HepG2 (cell line): Measurements from ENCODE around the gene PMM2. TPM values are rescaled to one million over a fixed set of nuclear protein-coding genes. Genes with fewer than 3 reads are reported as not detected.
A peak's percentile ranks its signal among the peaks of the same experiment; 100 is the strongest.

Source experiments
- ATAC-seq: fragments of 200-7000 bp; cut with Tn5 transposase; 3 replicates; pipeline ENCODE4 v1.9.1; 2020; ENCODE audit warnings: mild to moderate bottlenecking, moderate library complexity
- BruUV-seq: library from RNA; stranded (reverse); fragments of 400-500 nt; replicated peaks from 2 replicates; lab custom pipeline; 2021; lab: Mats Ljungman, UMichigan
- CTCF ChIA-PET: fragments of 300-600 bp; formaldehyde crosslinking; extraction: SDS; loops from one replicate; lab custom pipeline; 2021; ENCODE audit warnings: low total read pairs, inconsistent platforms, low intra/inter-chr PET ratio; lab: Yijun Ruan, JAX
- POLR2A ChIA-PET: fragments of 350-600 bp; sonication (Branson Sonifier 250); formaldehyde crosslinking; loops from one replicate; lab custom pipeline; 2020; ENCODE audit warnings: antibody characterized with exemption, inconsistent platforms; lab: Yijun Ruan, JAX
- DNase-seq: peaks from one replicate; pipeline ENCODE4 v3.0.0-alpha.2; 2015; ENCODE audit warnings: low spot score
- FAIRE-seq: peaks from 3 replicates; lab custom pipeline; 2011; peaks lifted over from hg19 to GRCh38; lab: Jason Lieb, UNC
- H2AFZ ChIP-seq: one replicate; pipeline ENCODE4 v1.6.1; 2011; ENCODE audit warnings: low read length, inconsistent platforms
- H3K27ac ChIP-seq: fragments of 300-600 bp; 3 replicates; pipeline ENCODE4 v1.8.0; 2011; ENCODE audit warnings: mixed run types, mild to moderate bottlenecking, mixed read lengths, low read length, inconsistent platforms; ENCODE audit not compliant: insufficient read depth; ENCODE audit errors: extremely low read length
- H3K27me3 ChIP-seq, 2 experiments: fragments of 200-600 bp in 1 of 2; 2 replicates in 1 of 2; 3 replicates in 1 of 2; pipeline versions ENCODE4 v1.6.0 to v1.8.0; 2011; ENCODE audit warnings: low read length in 2 of 2, mild to moderate bottlenecking in 2 of 2, moderate library complexity in 2 of 2, inconsistent platforms in 1 of 2; ENCODE audit not compliant: insufficient read depth in 2 of 2, control insufficient read depth in 1 of 2
- H3K36me3 ChIP-seq, 2 experiments: fragments of 200-600 bp in 1 of 2; replicated peaks in 1 of 2; 2 replicates in 1 of 2; 3 replicates in 1 of 2; pipeline versions ENCODE4 v1.5.1 to v1.8.0; 2011; ENCODE audit warnings: low read length in 2 of 2, inconsistent platforms in 1 of 2; ENCODE audit not compliant: insufficient read depth in 2 of 2, control insufficient read depth in 1 of 2
- H3K4me1 ChIP-seq: 2 replicates; pipeline ENCODE4 v1.5.1; 2012; ENCODE audit warnings: low read length, inconsistent platforms; ENCODE audit not compliant: insufficient read depth
- H3K4me2 ChIP-seq: 2 replicates; pipeline ENCODE4 v1.6.0; 2011; ENCODE audit warnings: low read depth, low read length, inconsistent platforms
- H3K4me3 ChIP-seq, 3 experiments: fragments of 200-600 bp in 1 of 3; sonication (generic), shearing (Covaris generic) in 1 of 3; replicated peaks in 1 of 3; 2 replicates each; pipeline ENCODE4 v1.5.1; 2011 to 2016; ENCODE audit warnings: low read length in 3 of 3, inconsistent platforms in 2 of 3, low read depth in 2 of 3, mild to moderate bottlenecking in 2 of 3, control low read depth in 1 of 3, mixed read lengths in 1 of 3; ENCODE audit not compliant: insufficient read depth in 1 of 3
- H3K79me2 ChIP-seq: one replicate; pipeline ENCODE4 v1.6.1; 2011; ENCODE audit warnings: low read length, inconsistent platforms; ENCODE audit not compliant: insufficient read depth
- H3K9ac ChIP-seq: 2 replicates; pipeline ENCODE4 v1.6.0; 2011; ENCODE audit warnings: mild to moderate bottlenecking, low read depth, low read length, inconsistent platforms; ENCODE audit not compliant: insufficient read depth
- H3K9me3 ChIP-seq: 2 replicates; pipeline ENCODE4 v1.5.1; 2012; ENCODE audit warnings: mild to moderate bottlenecking, low read length
- H4K20me1 ChIP-seq: 2 replicates; pipeline ENCODE4 v1.6.0; 2011; ENCODE audit warnings: inconsistent platforms, mild to moderate bottlenecking, low read length, moderate library complexity; ENCODE audit not compliant: insufficient read depth
- POLR2AphosphoS5 ChIP-seq: IDR thresholded peaks from 2 replicates; pipeline ENCODE4 v1.6.1; 2012; ENCODE audit warnings: low read depth, low read length
- RBM22 ChIP-seq: fragments of 200-400 bp; formaldehyde crosslinking; optimal IDR thresholded peaks from 2 replicates; pipeline ENCODE3; 2017; ENCODE audit warnings: mild to moderate bottlenecking, low read length, moderate library complexity
- YY1 ChIP-seq: IDR thresholded peaks from 2 replicates; pipeline ENCODE4 v1.6.1; 2011; ENCODE audit warnings: low read length, low read depth, moderate library complexity, mild to moderate bottlenecking; ENCODE audit not compliant: insufficient read depth, insufficient replicate concordance
- ZNF3 ChIP-seq: IDR thresholded peaks from 2 replicates; pipeline ENCODE4 v1.7.0; 2017; ENCODE audit warnings: inconsistent platforms
- ZNF598 ChIP-seq: sonication (generic); formaldehyde crosslinking; IDR thresholded peaks from 2 replicates; pipeline ENCODE4 v1.5.1; 2020; ENCODE audit warnings: mild to moderate bottlenecking, missing genetic modification reagents, borderline replicate concordance
- WGBS: methylation state at CpG from one replicate; pipeline ENCODE4 v1.1.6; 2017; ENCODE audit warnings: low lambda C conversion rate; 5-methylcytosine and 5-hydroxymethylcytosine counted together
- in situ Hi-C: cut with HindIII; loops from 2 replicates; pipeline ENCODE4 v1.10.0; 2017; ENCODE audit warnings: low pct_unique_long_range_greater_than_20kb; ENCODE audit not compliant: extremely low pct_ligation_motif_present
- intact Hi-C: fragments of 100-400 bp; cut with micrococcal nuclease; formaldehyde crosslinking; loops from one replicate; pipeline ENCODE4 v1.10.0; 2022; ENCODE audit not compliant: unreplicated experiment
- polyA plus RNA-seq, 8 experiments: library from polyadenylated mRNA; depleted of rRNA in 3 of 8; stranded (reverse) in 7 of 8; unstranded in 1 of 8; fragments of >200 nt; fragmentation: Illumina TruSeq in 4 of 8; extraction: Trizol in 4 of 8; gene quantifications; 2 replicates each; pipeline versions ENCODE4 v1.2.1 to v1.2.3, GENCODE V29; 2011 to 2016; ENCODE audit warnings: low read depth in 4 of 8, missing spikeins in 1 of 8, mixed read lengths in 1 of 8; ENCODE audit not compliant: insufficient read depth in 1 of 8
- total RNA-seq, 5 experiments: library from RNA; depleted of rRNA; stranded (reverse); fragments of >200 nt; fragmentation: Illumina TruSeq; extraction: Trizol; gene quantifications; 2 replicates each; pipeline ENCODE4 v1.2.3, GENCODE V29; 2016; ENCODE audit warnings: low read depth in 1 of 5

The PMM2 gene
- total and polyA plus RNA-seq, 2 of the 13 experiments (the other 11 are each of a cell fraction or from before 2014, with no cell fraction given): 52.2 to 93.7 TPM

DNA sequence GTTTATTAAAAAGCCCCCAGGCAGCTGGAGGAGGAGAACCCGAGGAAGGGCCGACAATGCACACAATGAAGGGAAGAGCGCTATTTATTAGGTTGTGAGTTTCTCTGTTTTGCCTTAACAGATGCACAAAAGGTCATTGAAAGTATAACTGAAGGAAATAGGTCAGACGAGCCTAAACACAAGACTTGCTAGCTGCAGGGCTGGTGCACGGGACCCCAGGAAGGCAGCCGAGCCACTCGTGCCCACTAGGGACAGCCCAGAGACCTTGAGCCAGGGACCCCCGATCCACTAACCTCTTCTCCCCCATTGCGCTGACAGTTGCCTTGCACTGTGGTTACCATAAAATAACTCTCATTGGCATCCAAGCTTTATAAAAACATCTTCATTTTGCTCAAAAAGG lies 95.8 kb downstream of the PMM2 start:
- H3K4me1 ChIP-seq: no peaks in the 10 kb centered on the region
- H3K27ac ChIP-seq: no peak overlapping the region
- no peak overlapping the region for H3K4me3 ChIP-seq
- 95% methylated on average over 9 of the region's 9 CpGs for WGBS
- CTCF ChIA-PET: no interaction called here
- TSS peak; percentile 8 for BruUV-seq
- no peak for ATAC-seq
- no peaks in the 10 kb centered on the region for H3K79me2 ChIP-seq
- no peak overlapping the region for H3K9ac ChIP-seq
- peaks cover 66 to 77% of the 10 kb centered on the region in 2 experiments for H3K36me3 ChIP-seq
- TF ChIP-seq RBM22: peak; percentile 6
- TF ChIP-seq YY1: no peak
- TF ChIP-seq, all 625 proteins: peak for 1
- POLR2A ChIA-PET: interaction anchor here (1.1 kb wide), 1 partner anchor 45 kb away, joined by 3 read pairs; no protein-coding TSS in a partner anchor
- FAIRE-seq: no peak
- H3K4me2 ChIP-seq: no peak overlapping the region
- no peak for DNase-seq
- intact Hi-C loops (no loop called here), in situ Hi-C loops (loop anchor here (25.0 kb wide), 1 partner anchor 231 kb away; the partner anchor contains the start of gene ABAT)
- H3K27me3 ChIP-seq: no peaks in the 10 kb centered on the region
- H3K9me3 ChIP-seq: no peaks in the 10 kb centered on the region
- H2AFZ ChIP-seq: no peak overlapping the region
- H4K20me1 ChIP-seq: no peaks in the 10 kb centered on the region

DNA sequence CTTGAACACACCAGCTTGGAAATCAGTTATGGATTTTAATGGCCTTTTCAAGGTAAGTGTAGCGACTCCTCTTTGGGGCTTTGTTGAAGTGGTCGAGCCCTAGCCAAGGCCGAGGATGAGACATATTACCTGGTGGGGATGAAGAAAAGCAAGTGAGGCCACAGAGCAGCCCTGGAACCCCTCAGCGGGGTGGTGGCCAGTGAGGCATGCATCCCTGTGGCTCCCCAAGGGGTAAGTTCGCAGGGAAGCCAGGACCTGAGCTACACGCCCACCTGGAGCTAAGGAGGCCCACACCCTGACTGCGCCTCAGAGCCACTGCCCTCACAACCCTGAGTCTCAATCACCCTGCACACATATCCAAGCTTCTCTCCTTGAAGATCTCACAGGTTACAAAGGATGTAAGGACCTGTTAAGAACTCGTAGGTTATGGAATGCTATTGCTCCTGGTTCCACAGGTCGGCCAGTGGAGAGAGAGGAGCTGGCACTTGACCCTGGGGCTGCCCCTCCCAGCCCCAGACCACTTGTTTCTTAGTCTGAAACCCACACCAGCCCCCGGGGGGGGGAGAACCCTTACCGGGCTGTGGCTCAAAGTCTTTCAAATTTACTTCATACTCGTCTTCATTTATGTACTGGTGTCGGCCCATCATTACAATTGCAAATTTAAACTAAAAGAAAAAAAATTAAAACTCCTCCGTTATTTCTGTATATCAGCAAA lies 96.5 kb downstream of the PMM2 start:
- Histone ChIP-seq H2AFZ (no peak overlapping the region), H3K27me3 (no peaks in the 10 kb centered on the region), H3K4me3 (no peak overlapping the region), H3K27ac (no peak overlapping the region), H3K36me3 (peaks cover 72 to 84% of the 10 kb centered on the region in 2 experiments), H3K9me3 (no peaks in the 10 kb centered on the region), H3K79me2 (no peaks in the 10 kb centered on the region), H4K20me1 (no peaks in the 10 kb centered on the region), H3K9ac (no peak overlapping the region), H3K4me1 (no peaks in the 10 kb centered on the region), H3K4me2 (no peak overlapping the region)
- no peak for TF ChIP-seq ZNF3 (CRISPR knock-in tag)
- no peak for TF ChIP-seq ZNF598 (CRISPR knock-in tag)
- 0 out of 2 replicates have a peak, but pooled peaks have one; percentile 16 for TF ChIP-seq POLR2AphosphoS5
- TF ChIP-seq RBM22: peak; percentile 42
- no peak for ATAC-seq
- no peak for FAIRE-seq
- in situ Hi-C loops: loop anchor here (25.0 kb wide), 1 partner anchor 232 kb away; the partner anchor contains the start of gene ABAT
- no TSS peak for BruUV-seq
- WGBS: 93% methylated on average over 14 of the region's 14 CpGs
- ChIA-PET CTCF (no interaction called here), POLR2A (no interaction called here)
- intact Hi-C loops: no loop called here
- DNase-seq: no peak
